Kidney glomerular epithelial cell (primary cell): ENCODE results near the gene STMND1.
A peak's percentile ranks its signal among the peaks of the same experiment; 100 is the strongest.

Experiments
- DNase-seq: peaks from one replicate; lab custom pipeline; 2025; lab: John Stamatoyannopoulos, UW

The STMND1 gene

DNA sequence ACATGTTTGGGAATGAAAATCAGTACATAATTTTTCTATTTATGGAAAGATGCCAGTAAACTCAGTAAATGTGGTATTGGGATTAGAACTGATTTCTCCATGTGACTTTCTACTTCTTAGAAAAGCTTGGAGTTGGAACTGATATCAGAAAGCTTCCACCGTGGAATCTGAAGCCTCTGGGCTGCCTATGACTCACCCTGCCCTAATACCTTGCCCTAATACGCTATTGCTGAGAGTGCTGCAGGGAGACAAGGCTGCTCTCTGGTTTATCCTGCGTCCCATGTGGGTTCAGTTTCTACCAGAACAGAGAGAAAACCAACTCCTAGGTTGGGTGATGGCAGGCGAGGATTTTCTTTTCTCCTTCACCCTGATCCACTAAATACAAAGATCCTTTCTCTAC, 3.3 kb upstream of the STMND1 start:
- DNase-seq = no peak

DNA sequence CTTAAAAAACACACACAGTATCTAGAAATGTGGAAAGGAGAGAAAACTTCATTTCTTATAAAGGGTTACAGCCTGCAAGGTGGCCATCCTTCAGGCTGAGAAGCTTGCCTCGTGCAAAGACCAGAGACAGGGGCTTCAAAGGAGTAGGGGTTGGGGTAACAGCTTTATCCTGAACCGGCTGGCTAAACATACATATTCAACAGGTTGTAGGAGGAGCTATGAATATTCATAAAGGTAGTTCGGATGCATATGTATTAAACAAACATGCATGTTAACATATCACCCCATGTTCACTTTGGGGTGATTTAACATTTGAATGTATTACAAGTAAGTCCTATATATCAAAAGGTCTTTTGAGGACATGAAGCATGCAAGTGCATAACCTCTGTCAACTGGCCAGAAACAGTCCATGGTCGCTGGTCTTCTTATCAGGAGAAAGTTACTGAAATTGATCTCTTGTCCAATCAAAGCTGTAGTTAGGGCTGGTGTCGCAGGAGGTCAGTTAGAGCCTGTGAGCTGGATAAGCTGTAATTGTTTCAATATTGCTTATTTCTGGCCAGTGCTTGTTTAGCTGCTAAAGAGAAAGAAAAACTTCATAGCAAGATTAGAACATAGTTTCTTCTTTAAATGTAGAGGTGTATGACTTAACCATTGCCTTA, 2.3 kb upstream of the STMND1 start:
- DNase-seq = no peak

GRCh38 chr6:17100806-17101205, 1.0 kb upstream of the STMND1 start:
- no peak for DNase-seq

DNA sequence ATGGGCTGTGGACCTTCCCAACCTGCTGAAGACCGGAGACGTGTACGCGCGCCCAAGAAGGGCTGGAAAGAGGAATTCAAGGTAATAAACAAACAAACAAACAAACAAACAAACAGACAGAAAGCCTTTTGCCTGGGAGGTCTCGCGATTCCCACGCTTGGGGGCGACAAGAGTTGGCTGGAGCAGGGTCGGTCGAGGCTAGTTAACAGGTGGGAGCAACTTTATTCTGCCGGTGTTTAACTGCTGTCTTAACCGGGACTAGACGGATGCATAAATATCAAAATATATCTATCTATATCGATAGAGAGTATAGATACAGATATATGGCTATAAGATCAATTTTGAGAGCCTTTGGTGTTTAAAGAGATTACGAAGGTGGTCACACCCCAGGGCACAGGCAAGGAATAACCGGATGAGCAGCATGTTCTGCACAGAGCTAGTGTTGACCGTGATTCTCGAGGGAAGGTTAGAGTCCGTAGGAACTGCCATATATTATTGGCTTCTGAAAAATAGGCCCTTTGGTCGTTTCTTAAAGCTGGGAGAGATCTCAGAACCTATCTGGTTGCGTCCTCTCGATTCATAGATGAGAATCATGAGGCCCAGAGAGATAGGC, 514 bp downstream of the STMND1 start:
- no peak for DNase-seq

GRCh38 chr6:17103715-17104114, 1.9 kb downstream of the STMND1 start:
- peak; percentile 20 for DNase-seq

DNA sequence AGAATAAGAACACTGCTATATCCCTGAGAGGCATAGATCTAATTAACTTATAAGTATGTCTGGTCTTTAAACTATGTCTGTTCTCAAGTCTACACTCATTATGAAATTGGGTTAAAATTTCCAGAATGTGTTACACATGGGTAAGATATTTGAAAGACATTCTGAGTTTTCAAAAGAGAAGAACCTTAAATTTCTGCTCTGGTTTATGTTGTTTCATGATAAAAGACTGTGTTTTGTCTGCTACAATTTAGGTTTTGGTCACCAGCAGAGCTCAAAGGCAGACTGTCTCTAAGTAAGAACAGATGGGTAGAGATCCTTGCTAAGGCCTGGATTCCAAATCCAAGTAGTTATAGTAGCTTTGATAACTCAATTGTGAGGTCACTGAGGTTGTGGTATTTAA, 6.0 kb downstream of the STMND1 start:
- DNase-seq = no peak

DNA sequence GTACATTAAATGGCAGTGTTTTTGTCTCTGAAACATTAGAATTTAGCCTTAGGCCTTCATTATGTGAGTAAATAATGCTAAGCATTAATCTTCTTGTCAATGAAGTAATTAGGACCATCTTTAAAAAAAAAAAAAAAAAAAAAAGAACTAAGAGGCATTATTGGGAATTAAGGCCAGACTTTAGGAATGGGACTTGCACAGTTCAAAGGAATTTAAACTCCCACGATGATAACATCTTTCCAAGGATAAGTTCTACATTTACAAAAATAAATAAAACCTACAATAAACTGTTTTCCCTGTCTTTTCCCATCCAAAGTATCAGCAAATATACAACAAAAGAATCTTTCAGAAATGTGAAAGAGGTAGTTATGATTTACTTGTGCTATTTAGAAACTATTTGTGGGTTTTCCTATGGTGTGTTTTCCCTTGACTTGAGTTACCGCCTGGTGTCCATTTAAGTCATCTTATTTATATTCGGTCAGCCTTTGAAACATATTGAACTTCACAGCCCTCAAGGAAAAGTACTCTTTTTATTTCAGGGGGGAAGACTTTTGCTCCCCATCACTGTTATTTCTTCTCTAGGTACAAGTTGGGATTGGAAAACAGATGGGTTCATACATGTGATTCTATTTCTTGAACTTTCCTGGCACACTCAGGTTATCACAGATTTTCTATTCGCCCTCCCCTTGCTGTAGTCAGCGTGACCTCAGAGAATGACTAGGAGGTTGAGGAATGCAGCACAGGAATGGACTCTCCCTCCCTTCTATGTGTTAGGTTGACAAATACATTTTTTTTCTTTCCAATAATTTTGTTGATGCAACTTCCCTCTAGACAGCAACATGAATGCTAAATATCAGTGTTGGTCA, 13.6 kb downstream of the STMND1 start:
- DNase-seq = peak; percentile 86

GRCh38 chr6:17116117-17116440, 14.2 kb downstream of the STMND1 start:
- no peak for DNase-seq

DNA sequence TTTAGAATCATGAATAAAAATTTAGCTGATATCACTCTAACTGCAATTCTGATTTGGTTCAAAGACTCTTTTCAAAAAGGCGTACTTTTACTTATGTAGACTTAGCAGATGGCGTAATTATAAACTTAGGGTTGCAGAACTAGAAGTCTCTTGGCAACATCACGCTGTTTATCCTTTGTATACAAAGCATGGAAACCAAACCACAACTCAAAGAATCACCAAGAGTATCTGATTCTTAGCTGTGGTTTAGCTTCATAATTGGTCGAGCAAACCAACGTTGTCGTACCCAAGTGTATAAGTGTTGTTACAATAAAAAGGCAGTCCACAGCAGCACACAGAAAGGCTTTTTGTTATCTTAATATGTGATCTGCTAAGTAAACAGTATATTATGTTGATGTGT, 18.2 kb downstream of the STMND1 start:
- DNase-seq = no peak

DNA sequence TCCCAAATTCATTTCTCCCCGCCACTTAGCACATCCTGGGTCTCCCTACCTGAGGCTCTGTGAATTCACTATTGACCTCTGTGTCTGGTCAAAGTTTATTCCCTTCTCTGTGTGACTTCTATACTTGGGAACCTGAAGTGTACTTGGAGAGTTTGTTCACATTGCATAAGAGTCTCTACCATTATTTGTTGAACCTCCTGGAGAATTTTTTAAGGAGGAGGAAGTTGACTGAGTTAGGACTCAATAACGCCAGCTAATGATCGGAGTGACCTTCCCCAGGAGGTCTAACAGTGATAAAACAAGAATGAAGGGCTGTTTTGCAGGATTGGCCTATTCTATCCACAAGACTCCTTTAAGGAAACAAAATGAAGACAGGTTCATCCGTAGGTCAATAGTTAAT, 23.6 kb downstream of the STMND1 start:
- DNase-seq = no peak

GRCh38 chr6:17130786-17131185, 28.9 kb downstream of the STMND1 start:
- no peak for DNase-seq

DNA sequence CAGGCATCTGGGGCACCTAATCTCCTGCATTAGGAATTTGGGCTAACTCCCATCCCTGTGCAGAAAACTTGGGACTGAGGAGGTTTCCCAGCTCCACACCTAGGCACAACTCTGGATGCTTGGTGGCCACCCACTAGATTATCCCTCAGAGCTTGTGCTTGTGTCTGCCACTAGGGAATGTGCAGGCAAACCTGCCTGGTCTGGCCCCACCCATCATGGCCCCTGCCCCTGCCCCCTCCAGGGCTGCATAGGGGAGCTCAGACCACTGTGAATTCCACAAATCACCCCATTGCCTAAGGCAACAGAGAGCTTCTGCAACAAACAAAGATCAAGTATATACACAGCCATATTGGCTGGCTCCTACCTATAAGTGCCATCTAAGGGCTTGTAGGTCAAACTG, 31.1 kb downstream of the STMND1 start:
- DNase-seq = no peak

GRCh38 chr6:17138033-17138432, 36.2 kb downstream of the STMND1 start:
- DNase-seq = no peak

DNA sequence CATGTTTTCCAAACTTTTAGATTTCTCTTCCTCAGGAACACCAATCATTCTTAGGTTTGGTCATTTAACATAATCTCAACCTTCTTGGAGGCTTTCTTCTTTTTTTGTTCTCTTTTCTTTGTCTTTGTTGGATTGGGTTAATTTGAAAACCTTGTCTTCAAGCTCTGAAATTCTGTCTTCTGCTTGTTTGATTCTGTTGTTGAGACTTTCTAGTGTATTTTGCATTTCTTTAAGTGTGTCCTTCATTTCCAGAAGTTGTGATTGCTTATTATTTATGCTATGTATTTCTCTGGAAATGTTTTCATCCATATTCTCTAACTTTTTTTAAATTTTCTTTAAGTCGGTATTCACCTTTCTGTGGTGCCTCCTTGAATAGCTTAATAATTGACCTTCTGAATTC, 42.2 kb downstream of the STMND1 start:
- DNase-seq = no peak

DNA sequence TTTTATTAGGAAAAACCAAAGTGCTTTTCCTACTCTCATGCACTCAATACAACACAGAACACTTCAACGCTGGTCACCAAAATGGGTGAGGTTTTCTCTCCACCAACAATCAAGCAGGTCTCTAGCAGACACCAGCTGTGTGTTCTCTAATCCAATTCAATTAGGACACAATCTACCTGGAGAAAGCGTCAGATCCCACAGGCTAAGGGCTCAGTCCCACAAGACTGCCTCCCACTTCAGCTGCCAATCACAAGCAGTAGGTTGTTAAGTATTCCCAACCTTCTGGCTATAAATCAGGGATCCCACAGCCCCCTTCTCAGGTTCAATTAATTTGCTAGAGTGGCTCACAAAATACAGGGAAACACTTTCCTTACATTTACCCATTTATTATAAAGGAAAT, 47.7 kb downstream of the STMND1 start:
- no peak for DNase-seq

DNA sequence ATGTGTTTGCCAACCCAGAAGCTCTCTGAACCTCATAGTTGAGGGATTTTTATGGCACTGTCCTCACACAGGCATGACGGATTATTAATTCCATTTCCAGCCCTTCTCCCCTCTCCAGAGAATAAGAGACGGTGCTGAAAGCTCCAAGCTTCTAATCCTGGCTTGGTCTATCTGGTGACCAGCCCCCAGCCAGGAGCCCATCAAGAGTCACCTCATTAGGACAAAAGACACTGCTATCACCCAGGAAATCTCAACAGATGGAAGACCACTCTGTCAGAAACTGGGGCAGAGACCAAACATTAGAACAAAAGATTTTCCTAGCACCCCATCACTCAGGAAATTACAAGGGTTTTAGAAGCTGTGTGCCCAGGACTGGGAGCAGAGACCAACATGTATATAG, 48.2 kb downstream of the STMND1 start:
- no peak for DNase-seq

- DNase-seq = no peak
Observed at GRCh38 chr6:17151888-17152287, 50.0 kb downstream of the STMND1 start.

DNA sequence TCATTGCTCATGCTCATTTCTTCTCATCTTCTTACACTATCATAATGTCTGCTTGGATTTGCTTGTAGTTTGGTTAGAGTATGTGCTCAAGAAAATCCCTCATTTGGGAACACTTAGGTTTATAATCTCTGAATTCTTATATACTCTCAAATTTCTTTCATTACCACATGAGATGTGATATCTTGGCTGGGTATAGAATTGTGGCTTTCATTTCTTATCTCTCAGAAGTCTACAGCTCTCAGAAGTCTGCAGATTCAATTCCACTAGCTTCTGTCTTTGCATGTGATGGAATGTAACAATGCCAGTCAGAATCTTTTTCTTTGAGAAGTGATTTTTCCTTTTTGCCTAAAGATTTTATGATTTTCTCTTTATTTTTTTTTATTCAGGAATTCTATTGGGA, 50.9 kb downstream of the STMND1 start:
- no peak for DNase-seq

- DNase-seq = peak; percentile 45
Observed at GRCh38 chr6:17156112-17156921, 54.5 kb downstream of the STMND1 start.

- peak; percentile 8 for DNase-seq
Observed at GRCh38 chr6:17156966-17157365, 55.1 kb downstream of the STMND1 start.

DNA sequence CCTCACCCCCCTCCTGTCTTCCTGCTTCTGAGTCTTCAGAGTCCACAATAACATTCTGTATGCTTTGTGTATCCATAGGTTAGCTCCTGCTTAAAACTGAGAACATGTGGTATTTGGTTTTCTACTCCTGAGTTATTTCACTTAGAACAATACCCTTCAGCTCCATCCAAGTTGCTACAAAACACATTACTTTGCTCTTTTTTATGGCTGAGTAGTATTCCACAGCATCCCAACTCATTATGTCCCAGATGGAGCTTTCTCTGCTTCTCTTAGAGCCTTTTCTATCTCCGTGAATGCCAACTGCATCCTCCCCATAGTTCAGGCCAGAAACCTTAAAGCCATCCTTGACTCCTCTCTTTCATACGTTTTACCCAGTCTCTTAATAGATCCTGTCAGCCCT, 55.8 kb downstream of the STMND1 start:
- DNase-seq = no peak

DNA sequence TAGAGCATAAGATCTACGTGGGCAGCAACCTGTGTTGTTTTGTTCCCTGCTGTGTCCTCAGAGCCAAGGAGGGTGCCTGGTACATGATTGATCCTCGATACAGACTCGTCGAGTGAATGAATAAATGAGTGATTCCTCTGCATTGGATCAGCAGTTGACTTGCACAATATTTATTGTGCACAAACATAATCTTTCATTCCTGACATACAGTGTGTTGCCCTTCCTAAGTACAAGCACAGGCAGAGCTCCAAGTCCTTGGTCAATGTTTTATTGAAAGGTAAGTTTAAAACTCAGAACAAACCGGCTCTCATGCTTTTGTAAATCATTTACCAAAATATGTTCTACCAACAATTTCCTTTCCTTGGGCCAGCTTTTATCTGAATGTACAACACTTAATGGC, 57.4 kb downstream of the STMND1 start:
- DNase-seq = no peak

DNA sequence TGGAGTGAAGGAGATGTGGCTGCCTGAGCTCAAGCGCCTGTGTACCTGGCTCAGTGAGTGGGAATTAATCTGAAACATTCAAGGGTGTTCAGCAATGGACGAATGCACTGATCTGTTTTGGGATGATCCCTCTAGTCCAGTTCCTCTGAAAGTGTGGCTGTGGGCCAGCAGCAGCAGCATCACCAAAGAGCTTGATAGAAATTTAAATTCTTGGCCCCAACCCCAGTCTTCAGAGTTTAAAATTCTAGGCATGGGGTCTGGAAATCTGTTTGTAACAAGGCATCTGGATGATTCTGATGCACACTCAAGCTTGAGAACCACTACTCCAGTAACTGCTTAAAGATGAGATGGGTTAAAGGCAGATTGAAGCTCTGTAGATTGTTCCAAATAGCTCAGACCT, 59.2 kb downstream of the STMND1 start:
- no peak for DNase-seq
